Pancreas (tissue), 10 donors: ENCODE data around the gene C1orf167. TPM values are rescaled to one million over a fixed set of nuclear protein-coding genes. Genes with fewer than 3 reads are reported as not detected.

Source experiments
- ATAC-seq, 4 donors: fragments of 200-7000 bp; cut with Tn5 transposase; one replicate each; pipeline versions ENCODE4 v1.8.0 to v1.9.1; 2020; ENCODE audit warnings: mild to moderate bottlenecking in 4 of 4, moderate library complexity in 4 of 4
- DNase-seq, 6 donors: peaks; one replicate each; pipeline ENCODE4 v3.0.0-alpha.2; 2020
- FAIRE-seq: peaks from 2 replicates; lab custom pipeline; 2012; peaks lifted over from hg19 to GRCh38; lab: Jason Lieb, UNC
- H3K27ac ChIP-seq, 4 donors: fragments of 200-600 bp; sonication (generic); 1 replicate in 3 of 4; 2 replicates in 1 of 4; pipeline versions ENCODE4 v1.5.0 to v1.8.0; 2020
- H3K27me3 ChIP-seq, 4 donors: fragments of 200-600 bp; one replicate each; pipeline ENCODE4 v1.8.0; 2021
- H3K36me3 ChIP-seq, 3 donors: fragments of 200-600 bp; sonication (generic) in 1 of 3; one replicate each; pipeline versions ENCODE4 v1.5.0 to v1.8.0; 2020 to 2021
- H3K4me1 ChIP-seq, 3 donors: fragments of 200-600 bp; one replicate each; pipeline ENCODE4 v1.8.0; 2021
- H3K4me3 ChIP-seq, 4 donors: fragments of 200-600 bp; sonication (generic) in 2 of 4; one replicate each; pipeline versions ENCODE4 v1.5.0 to v1.8.0; 2020 to 2021
- H3K9me3 ChIP-seq, 4 donors: fragments of 200-600 bp; one replicate each; pipeline ENCODE4 v1.8.0; 2021
- WGBS, 2 donors: extraction: QIAGEN DNeasy Blood & Tissue Kit; methylation state at CpG; one replicate each; pipeline ENCODE4 v1.1.7; 2013; 5-methylcytosine and 5-hydroxymethylcytosine counted together
- intact Hi-C, 3 donors: fragments of 100-400 bp; cut with DNase I; formaldehyde crosslinking; loops; one replicate each; pipeline versions ENCODE4 v1.11.1 to v1.14.2; 2022
- polyA plus RNA-seq, 2 donors: library from polyadenylated mRNA; stranded (reverse); fragments of 200-250 nt; gene quantifications; one replicate each; pipeline ENCODE4 v1.2.3, GENCODE V29; 2013
- total RNA-seq, 6 donors: library from RNA; stranded (reverse); fragmentation: NEBNext Ultra II Directional in 4 of 6; extraction: Animal tissue kit (Norgen Biotek cat#: 25700) in 4 of 6; gene quantifications; one replicate each; pipeline versions ENCODE4 v1.2.1 to v1.2.4, GENCODE V29; 2021 to 2023
- TF ChIP-seq, protein P1 (sequence below), 4 donors: fragments of 200-600 bp; sonication (generic) in 3 of 4; IDR thresholded peaks; one replicate each; pipeline versions ENCODE4 v1.5.0 to v1.8.0; 2021; ENCODE audit warnings: antibody characterized with exemption in 4 of 4
- donor health status: healthy with polysubstance abuse.
- donor health status: DM: no; HTN: no; CAD: no; lungs with moderate emphysema.
- donor health status: DM: no; HTN: no; CAD: no.
- donor health status: control.
- donor health status: control.
- donor health status: Bipolar disorder and iron deficiency.
- donor health status: DM: yes; HTN: yes; CAD: no.
- donor health status: DM: no; HTN: no; CAD: no.
- donor health status: DM: no; HTN: no; CAD: no.
- donor health status: DM: yes; HTN: yes; CAD: no.

C1orf167 gene
- total and polyA plus RNA-seq, 8 donors, result 0.37 to 1.4 (median 0.85) TPM; not detected in 5

- DNase-seq (peak in 5 of 6 donors; percentile 59 to 77 (median 76)), FAIRE-seq (no peak), ATAC-seq (peak; percentile 58 to 69 (median 66))
- Histone ChIP-seq H3K9me3 (no peaks in the 10 kb centered on the region), H3K27ac (no peak overlapping the region), H3K27me3 (no peaks in the 10 kb centered on the region), H3K36me3 (peaks cover 0 to 12% (median 0%) of the 10 kb centered on the region in 3 donors), H3K4me3 (no peak overlapping the region), H3K4me1 (peaks cover 8 to 24% (median 8%) of the 10 kb centered on the region in 3 donors)
- TF ChIP-seq, protein P1, sequence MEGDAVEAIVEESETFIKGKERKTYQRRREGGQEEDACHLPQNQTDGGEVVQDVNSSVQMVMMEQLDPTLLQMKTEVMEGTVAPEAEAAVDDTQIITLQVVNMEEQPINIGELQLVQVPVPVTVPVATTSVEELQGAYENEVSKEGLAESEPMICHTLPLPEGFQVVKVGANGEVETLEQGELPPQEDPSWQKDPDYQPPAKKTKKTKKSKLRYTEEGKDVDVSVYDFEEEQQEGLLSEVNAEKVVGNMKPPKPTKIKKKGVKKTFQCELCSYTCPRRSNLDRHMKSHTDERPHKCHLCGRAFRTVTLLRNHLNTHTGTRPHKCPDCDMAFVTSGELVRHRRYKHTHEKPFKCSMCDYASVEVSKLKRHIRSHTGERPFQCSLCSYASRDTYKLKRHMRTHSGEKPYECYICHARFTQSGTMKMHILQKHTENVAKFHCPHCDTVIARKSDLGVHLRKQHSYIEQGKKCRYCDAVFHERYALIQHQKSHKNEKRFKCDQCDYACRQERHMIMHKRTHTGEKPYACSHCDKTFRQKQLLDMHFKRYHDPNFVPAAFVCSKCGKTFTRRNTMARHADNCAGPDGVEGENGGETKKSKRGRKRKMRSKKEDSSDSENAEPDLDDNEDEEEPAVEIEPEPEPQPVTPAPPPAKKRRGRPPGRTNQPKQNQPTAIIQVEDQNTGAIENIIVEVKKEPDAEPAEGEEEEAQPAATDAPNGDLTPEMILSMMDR (IDR thresholded peaks at IDR 0.05), result peak; percentile 24 to 62 (median 36)
- intact Hi-C loops, result no loop called here
- 63% methylated on average over 9 of the region's 9 CpGs for WGBS, 2 donors
These were observed 12.7 kb upstream of the C1orf167 start for GRCh38 chr1:11749203-11749689.

DNA sequence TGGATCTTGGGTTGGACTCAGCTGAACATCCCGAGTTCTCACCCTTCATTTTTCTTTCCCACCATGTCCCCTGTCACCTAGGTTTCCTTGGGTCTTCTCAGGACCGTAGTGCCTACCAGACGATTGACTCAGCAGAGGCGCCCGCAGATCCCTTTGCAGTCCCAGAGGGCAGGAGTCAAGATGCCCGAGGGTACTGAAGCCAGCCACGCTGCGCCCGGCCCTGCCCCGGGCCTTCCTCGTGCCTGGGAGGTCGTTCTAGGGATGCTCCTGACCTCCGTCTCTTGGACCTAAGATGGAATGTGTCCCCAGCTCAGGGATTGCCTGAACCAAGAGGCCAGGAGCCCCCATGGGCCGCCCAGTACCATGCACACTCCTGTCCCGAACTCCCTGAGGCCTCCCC, 12.0 kb upstream of the C1orf167 start:
- H3K27me3 ChIP-seq, result no peaks in the 10 kb centered on the region
- H3K9me3 ChIP-seq, result no peaks in the 10 kb centered on the region
- H3K27ac ChIP-seq, result no peak overlapping the region
- DNase-seq (peak in 1 of 6 donors; percentile 40), FAIRE-seq (no peak), ATAC-seq (no peak)
- intact Hi-C loops, result no loop called here
- WGBS, 2 donors, result 91 to 94% methylated on average over 15 of the region's 15 CpGs
- no peak overlapping the region for H3K4me3 ChIP-seq
- H3K36me3 ChIP-seq, result peaks cover 0 to 12% (median 0%) of the 10 kb centered on the region in 3 donors
- TF ChIP-seq, protein P1 (IDR thresholded peaks at IDR 0.05), result no peak
- H3K4me1 ChIP-seq, result peaks cover 15 to 30% (median 16%) of the 10 kb centered on the region in 3 donors

DNA sequence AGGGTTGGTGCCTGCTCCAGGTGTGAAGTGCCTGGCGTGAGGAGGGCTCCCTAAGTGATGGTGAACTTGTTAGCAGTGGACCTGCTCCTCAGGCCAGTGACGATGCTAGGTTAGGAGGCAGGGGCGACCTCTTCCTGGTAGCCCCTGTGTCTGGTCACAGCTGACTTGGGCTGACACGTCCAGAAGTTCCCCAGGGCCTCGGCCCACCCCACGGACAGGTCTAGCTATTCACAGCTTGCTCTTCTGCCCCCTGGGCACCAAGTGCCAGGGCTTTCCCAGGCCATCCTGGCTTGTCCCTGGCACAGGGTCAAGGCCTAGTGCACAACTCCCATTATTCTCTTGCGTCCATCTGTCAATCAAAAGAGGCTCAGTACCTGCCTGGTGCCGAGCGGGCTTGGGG, 10.9 kb upstream of the C1orf167 start:
- H3K4me3 ChIP-seq, result no peak overlapping the region
- intact Hi-C loops, result no loop called here
- FAIRE-seq (no peak), DNase-seq (peak in 1 of 6 donors; percentile 70), ATAC-seq (no peak)
- H3K36me3 ChIP-seq, result peaks cover 0 to 12% (median 0%) of the 10 kb centered on the region in 3 donors
- TF ChIP-seq, protein P1 (IDR thresholded peaks at IDR 0.05), result no peak
- peaks cover 13 to 25% (median 16%) of the 10 kb centered on the region in 3 donors for H3K4me1 ChIP-seq
- no peak overlapping the region for H3K27ac ChIP-seq
- no peaks in the 10 kb centered on the region for H3K27me3 ChIP-seq
- 83 to 86% methylated on average over 9 of the region's 9 CpGs for WGBS, 2 donors
- no peaks in the 10 kb centered on the region for H3K9me3 ChIP-seq

DNA sequence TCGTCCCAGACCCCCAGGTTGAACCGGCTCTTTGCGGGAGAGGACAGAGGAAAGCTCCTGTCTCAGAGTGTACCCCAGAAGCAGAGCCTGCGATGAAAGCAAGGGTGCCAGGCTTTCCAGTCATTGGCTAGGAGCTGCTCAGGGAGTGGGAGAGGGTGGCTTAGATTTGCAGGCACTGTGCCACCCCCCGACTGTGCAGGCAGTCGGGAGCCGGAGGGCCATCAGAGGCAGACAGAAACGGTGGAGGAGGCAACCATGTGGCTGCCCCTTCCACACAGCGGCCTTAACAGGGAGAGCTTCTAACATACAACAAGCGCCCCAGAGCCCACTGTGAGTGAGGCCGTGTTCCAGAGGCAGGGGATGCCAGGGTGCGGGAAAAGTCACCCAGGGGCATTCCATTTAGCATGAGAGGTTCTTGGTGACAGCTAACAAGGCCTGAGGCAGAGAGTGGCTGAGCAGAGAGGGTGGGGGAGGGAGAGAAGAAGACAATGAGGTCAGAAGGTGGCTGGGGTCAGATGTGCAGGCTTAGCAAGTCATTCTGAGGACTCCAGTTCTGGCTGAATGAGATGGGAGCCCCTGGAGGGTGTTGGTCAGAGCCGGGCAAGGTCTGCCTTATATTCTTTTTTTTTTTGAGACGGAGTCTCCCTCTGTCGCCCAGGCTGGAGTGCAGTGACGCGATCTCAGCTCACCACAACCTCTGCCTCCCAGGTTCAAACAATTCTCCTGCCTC, 9.5 kb upstream of the C1orf167 start:
- no peaks in the 10 kb centered on the region for H3K27me3 ChIP-seq
- intact Hi-C loops, result no loop called here
- no peak for ATAC-seq
- no peak for FAIRE-seq
- H3K36me3 ChIP-seq, result peaks cover 0 to 12% (median 0%) of the 10 kb centered on the region in 3 donors
- no peak overlapping the region for H3K27ac ChIP-seq
- H3K9me3 ChIP-seq, result no peaks in the 10 kb centered on the region
- TF ChIP-seq, protein P1 (IDR thresholded peaks at IDR 0.05), result no peak
- DNase-seq, result no peak
- WGBS, 2 donors, result 77 to 78% methylated on average over 17 of the region's 17 CpGs
- H3K4me1 ChIP-seq, result peaks cover 10 to 15% (median 13%) of the 10 kb centered on the region in 3 donors
- no peak overlapping the region for H3K4me3 ChIP-seq
